H1 (cell line): Measurements from ENCODE around the gene DHRS7B. TPM values are rescaled to one million over a fixed set of nuclear protein-coding genes. Genes with fewer than 3 reads are reported as not detected.

Experiments
- CTCF ChIA-PET: fragments of 300-600 bp; sonication (Branson Sonifier 250); formaldehyde crosslinking; loops from one replicate; lab custom pipeline; 2021; ENCODE audit not compliant: partially characterized antibody; lab: Charles Lee
- POLR2A ChIA-PET: fragments of 300-600 bp; sonication (Branson Sonifier 250); formaldehyde crosslinking; loops from one replicate; lab custom pipeline; 2021; ENCODE audit warnings: inconsistent platforms; ENCODE audit not compliant: partially characterized antibody; lab: Charles Lee
- DNase-seq, 2 experiments: peaks; one replicate each; pipeline versions ENCODE4 v3.0.0 to v3.0.0-alpha.2; 2010 to 2022; ENCODE audit warnings: low spot score in 2 of 2, low read depth in 1 of 2, mixed read lengths in 1 of 2
- FAIRE-seq: peaks from 2 replicates; lab custom pipeline; 2011; peaks lifted over from hg19 to GRCh38; lab: Jason Lieb, UNC
- H2AFZ ChIP-seq: 2 replicates; pipeline ENCODE4 v1.8.1; 2012; ENCODE audit warnings: low read length, inconsistent platforms
- H2AK5ac ChIP-seq: 2 replicates; pipeline ENCODE4 v1.6.1; 2013; ENCODE audit warnings: low read depth, low read length
- H2BK120ac ChIP-seq: replicated peaks from 2 replicates; pipeline ENCODE3; 2013; ENCODE audit warnings: low read depth, low read length, inconsistent platforms
- H2BK12ac ChIP-seq: 2 replicates; pipeline ENCODE4 v1.6.1; 2013; ENCODE audit warnings: low read depth, low read length
- H2BK15ac ChIP-seq: 2 replicates; pipeline ENCODE4 v1.6.1; 2013; ENCODE audit warnings: low read length
- H2BK20ac ChIP-seq: 2 replicates; pipeline ENCODE4 v1.6.1; 2013; ENCODE audit warnings: low read length
- H2BK5ac ChIP-seq: 2 replicates; pipeline ENCODE4 v1.6.1; 2013; ENCODE audit warnings: low read depth, low read length
- H3K14ac ChIP-seq: 2 replicates; pipeline ENCODE4 v1.6.1; 2013; ENCODE audit warnings: inconsistent platforms; ENCODE audit not compliant: insufficient read length
- H3K18ac ChIP-seq: 2 replicates; pipeline ENCODE4 v1.6.1; 2013; ENCODE audit warnings: low read length; ENCODE audit errors: extremely low read depth
- H3K23ac ChIP-seq: 2 replicates; pipeline ENCODE4 v1.6.1; 2013; ENCODE audit warnings: inconsistent platforms; ENCODE audit not compliant: insufficient read length
- H3K23me2 ChIP-seq: 2 replicates; pipeline ENCODE4 v1.6.1; 2013; ENCODE audit warnings: low read depth, low read length
- H3K27ac ChIP-seq: 2 replicates; pipeline ENCODE4 v1.6.1; 2011; ENCODE audit warnings: low read depth, low read length, inconsistent platforms
- H3K27me3 ChIP-seq, 4 experiments: replicated peaks in 1 of 4; 1 replicate in 1 of 4; 2 replicates in 3 of 4; pipeline versions ENCODE4 v1.6.1 to v1.8.1; 2011 to 2013; ENCODE audit warnings: low read length in 3 of 4, mild to moderate bottlenecking in 3 of 4, inconsistent platforms in 2 of 4, mixed read lengths in 2 of 4, moderate library complexity in 1 of 4; ENCODE audit not compliant: control insufficient read depth in 3 of 4, insufficient read depth in 3 of 4; ENCODE audit errors: extremely low read depth in 1 of 4
- H3K36me3 ChIP-seq, 4 experiments: 2 replicates each; pipeline versions ENCODE4 v1.6.1 to v1.8.1; 2011 to 2013; ENCODE audit warnings: mild to moderate bottlenecking in 4 of 4, low read length in 3 of 4, moderate library complexity in 2 of 4, control low read depth in 1 of 4, inconsistent platforms in 1 of 4; ENCODE audit not compliant: insufficient read depth in 4 of 4, control insufficient read depth in 2 of 4
- H3K4ac ChIP-seq: replicated peaks from 2 replicates; pipeline ENCODE3; 2013; ENCODE audit warnings: low read length, low read depth, mixed read lengths, inconsistent platforms; ENCODE audit not compliant: insufficient read length
- H3K4me1 ChIP-seq, 4 experiments: replicated peaks in 1 of 4; 1 replicate in 1 of 4; 2 replicates in 3 of 4; pipeline versions ENCODE4 v1.6.1 to v1.8.1; 2011 to 2013; ENCODE audit warnings: low read length in 3 of 4, inconsistent platforms in 2 of 4, mixed read lengths in 1 of 4; ENCODE audit not compliant: insufficient read depth in 4 of 4, control insufficient read depth in 3 of 4
- H3K4me2 ChIP-seq, 2 experiments: 2 replicates each; pipeline versions ENCODE4 v1.6.1 to v1.8.1; 2011 to 2013; ENCODE audit warnings: low read depth in 2 of 2, low read length in 2 of 2, control low read depth in 1 of 2, inconsistent platforms in 1 of 2, mild to moderate bottlenecking in 1 of 2; ENCODE audit not compliant: insufficient read depth in 1 of 2
- H3K4me3 ChIP-seq, 4 experiments: fragments of 200-600, 300-600 bp in 1 of 4; sonication (generic), shearing (Covaris generic), sonication (Bioruptor Twin) in 1 of 4; 2 replicates each; pipeline versions ENCODE4 v1.5.1 to v1.8.1; 2011 to 2016; ENCODE audit warnings: low read length in 4 of 4, low read depth in 3 of 4, control low read depth in 2 of 4, inconsistent platforms in 2 of 4, mild to moderate bottlenecking in 2 of 4, mixed read lengths in 1 of 4, moderate library complexity in 1 of 4; ENCODE audit not compliant: insufficient read depth in 2 of 4; ENCODE audit errors: extremely low read depth in 1 of 4
- H3K56ac ChIP-seq: replicated peaks from 2 replicates; pipeline ENCODE3; 2013; ENCODE audit warnings: low read depth, mild to moderate bottlenecking, mixed read lengths, low read length, inconsistent platforms; ENCODE audit not compliant: insufficient read length
- H3K79me1 ChIP-seq: 2 replicates; pipeline ENCODE4 v1.6.1; 2013; ENCODE audit warnings: low read depth, low read length, control low read depth
- H3K79me2 ChIP-seq, 2 experiments: 2 replicates each; pipeline versions ENCODE4 v1.6.1 to v1.8.1; 2012 to 2013; ENCODE audit warnings: low read length in 2 of 2, mild to moderate bottlenecking in 2 of 2, inconsistent platforms in 1 of 2; ENCODE audit not compliant: insufficient read depth in 2 of 2, control insufficient read depth in 1 of 2
- H3K9ac ChIP-seq, 4 experiments: replicated peaks in 1 of 4; 1 replicate in 1 of 4; 2 replicates in 3 of 4; pipeline versions ENCODE4 v1.6.1 to v1.8.1; 2011 to 2013; ENCODE audit warnings: low read depth in 3 of 4, low read length in 3 of 4, control low read depth in 2 of 4, mild to moderate bottlenecking in 2 of 4, moderate library complexity in 2 of 4, inconsistent platforms in 1 of 4; ENCODE audit errors: extremely low read depth in 1 of 4
- H3K9me3 ChIP-seq, 2 experiments: 2 replicates each; pipeline versions ENCODE4 v1.6.1 to v1.8.1; 2012 to 2013; ENCODE audit warnings: mild to moderate bottlenecking in 2 of 2, moderate library complexity in 2 of 2, control low read depth in 1 of 2, inconsistent platforms in 1 of 2, low read depth in 1 of 2, low read length in 1 of 2, mixed read lengths in 1 of 2; ENCODE audit not compliant: insufficient read depth in 2 of 2
- H4K20me1 ChIP-seq, 2 experiments: replicated peaks in 1 of 2; 2 replicates each; pipeline versions ENCODE3 to v1.8.1; 2011 to 2013; ENCODE audit warnings: inconsistent platforms in 2 of 2, low read length in 2 of 2, mild to moderate bottlenecking in 1 of 2; ENCODE audit not compliant: insufficient read depth in 2 of 2, control insufficient read depth in 1 of 2
- H4K5ac ChIP-seq: 2 replicates; pipeline ENCODE4 v1.6.1; 2013; ENCODE audit warnings: low read length, low read depth, mixed read lengths, inconsistent platforms; ENCODE audit not compliant: insufficient read length
- H4K8ac ChIP-seq: 2 replicates; pipeline ENCODE4 v1.8.0; 2013; ENCODE audit warnings: mild to moderate bottlenecking, moderate library complexity, low read length, inconsistent platforms; ENCODE audit not compliant: insufficient read depth; ENCODE audit errors: extremely low read depth
- H4K91ac ChIP-seq: replicated peaks from 2 replicates; pipeline ENCODE3; 2013; ENCODE audit warnings: low read length, mixed read lengths, inconsistent platforms; ENCODE audit not compliant: insufficient read length
- ASH2L ChIP-seq: fragments of 200-600, 300-600 bp; sonication (generic); IDR thresholded peaks from one replicate; pipeline ENCODE4 v1.7.1; 2017; ENCODE audit warnings: low read length
- BRCA1 ChIP-seq: IDR thresholded peaks from 2 replicates; pipeline ENCODE4 v1.6.1; 2012; ENCODE audit warnings: low read depth, low read length, improper control_type of control experiment
- CBX8 ChIP-seq: fragments of 300-800, 300-1000 bp; sonication (generic); IDR thresholded peaks from 2 replicates; pipeline ENCODE4 v1.7.1; 2016; ENCODE audit warnings: low read depth, low read length, borderline replicate concordance
- CEBPB ChIP-seq: IDR thresholded peaks from 2 replicates; pipeline ENCODE4 v1.6.1; 2012; ENCODE audit warnings: low read depth, low read length
- CHD2 ChIP-seq: IDR thresholded peaks from 2 replicates; pipeline ENCODE4 v1.6.1; 2012; ENCODE audit warnings: low read length, improper control_type of control experiment
- EP300 ChIP-seq, 2 experiments: IDR thresholded peaks; 1 replicate in 1 of 2; 2 replicates in 1 of 2; pipeline ENCODE4 v1.6.1; 2011 to 2012; ENCODE audit warnings: low read depth in 2 of 2, low read length in 2 of 2, mild to moderate bottlenecking in 2 of 2, borderline replicate concordance in 1 of 2, inconsistent platforms in 1 of 2, moderate library complexity in 1 of 2
- KDM4A ChIP-seq: IDR thresholded peaks from one replicate; pipeline ENCODE4 v1.7.1; 2012; ENCODE audit warnings: low read depth, mild to moderate bottlenecking, moderate library complexity, low read length, inconsistent platforms; ENCODE audit not compliant: severe bottlenecking
- POLR2AphosphoS5 ChIP-seq: IDR thresholded peaks from 2 replicates; pipeline ENCODE4 v1.6.1; 2011; ENCODE audit warnings: low read depth, low read length
- TAF1 ChIP-seq: IDR thresholded peaks from 2 replicates; pipeline ENCODE4 v1.6.1; 2011; ENCODE audit warnings: mild to moderate bottlenecking, low read depth, low read length
- TAF7 ChIP-seq: optimal IDR thresholded peaks from 2 replicates; pipeline ENCODE3; 2011; ENCODE audit warnings: low read depth, mild to moderate bottlenecking, inconsistent platforms, low read length, moderate library complexity, borderline replicate concordance
- TEAD4 ChIP-seq: IDR thresholded peaks from 2 replicates; pipeline ENCODE4 v1.6.1; 2012; ENCODE audit warnings: low read depth, low read length, inconsistent platforms, mixed read lengths
- YY1 ChIP-seq: IDR thresholded peaks from 2 replicates; pipeline ENCODE4 v1.6.1; 2011; ENCODE audit warnings: low read depth, mild to moderate bottlenecking, low read length
- WGBS, 2 experiments: shearing (Covaris generic) in 1 of 2; methylation state at CpG; one replicate each; pipeline versions ENCODE4 v1.1.6 to v1.1.7; 2013 to 2015; ENCODE audit warnings: low lambda C conversion rate in 2 of 2, mixed read lengths in 2 of 2, inconsistent platforms in 1 of 2, low coverage in 1 of 2, missing lambda C conversion rate in 1 of 2; ENCODE audit not compliant: insufficient replicate concordance in 2 of 2, insufficient coverage in 1 of 2, insufficient read length in 1 of 2; ENCODE audit errors: extremely low coverage in 1 of 2, missing lambda C conversion rate in 1 of 2; 5-methylcytosine and 5-hydroxymethylcytosine counted together
- polyA plus RNA-seq, 7 experiments: library from polyadenylated mRNA; depleted of rRNA in 3 of 7; stranded (reverse) in 5 of 7; unstranded in 2 of 7; fragments of >200 nt in 5 of 7; fragments of 200-250 nt in 2 of 7; gene quantifications; 1 replicate in 5 of 7; 2 replicates in 1 of 7; 4 replicates in 1 of 7; pipeline versions ENCODE4 v1.2.1 to v1.2.3, GENCODE V29; 2011 to 2013; ENCODE audit warnings: missing spikeins in 2 of 7, mixed read lengths in 2 of 7
- total RNA-seq: library from RNA; stranded (reverse); fragmentation: NEBNext Ultra II Directional; extraction: Animal tissue kit (Norgen Biotek cat#: 25700); gene quantifications from 2 replicates; pipeline ENCODE4 v1.2.1, GENCODE V29; 2021
- TF ChIP-seq, protein P1 (sequence below): IDR thresholded peaks from 2 replicates; pipeline ENCODE4 v1.6.1; 2011; ENCODE audit warnings: low read length, improper control_type of control experiment

Gene DHRS7B
- total and polyA plus RNA-seq, 2 of the 8 experiments (the other 6 are each of a cell fraction or from before 2014, with no cell fraction given) = 11.0 to 27.9 TPM

DNA sequence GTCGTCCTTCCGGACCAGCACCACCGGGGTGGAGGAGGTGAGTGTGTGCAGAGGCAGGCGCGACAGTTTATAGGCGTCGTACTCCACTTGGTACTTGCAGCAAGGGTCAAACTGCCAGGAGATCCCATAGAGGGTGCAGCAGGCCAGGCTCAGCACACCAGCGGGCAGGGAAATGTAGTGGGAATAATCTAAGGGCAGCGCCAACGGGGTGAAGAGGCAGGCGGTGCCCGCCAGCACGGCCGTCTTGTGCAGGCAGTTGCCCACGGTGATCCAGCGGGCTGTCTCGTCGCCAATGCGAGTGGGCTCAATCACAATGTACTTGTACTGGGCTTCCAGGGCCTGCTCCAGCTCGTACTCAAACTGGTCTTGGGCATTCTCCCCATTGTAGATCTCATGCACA is 71.6 kb downstream of the DHRS7B start:
- ChIA-PET CTCF (interaction anchor here (1.5 kb wide), 1 partner anchor 81 kb away, joined by 4 read pairs; no protein-coding TSS in a partner anchor), POLR2A (interaction anchor here (0.7 to 4.0 kb wide), 3 partner anchors 13 to 23 kb away, joined by 5 to 42 read pairs (median 8); partner anchors contain the start of gene TMEM11)
- Histone ChIP-seq H2BK15ac (no peak overlapping the region), H3K4ac (peak overlapping the region; percentile 61), H4K20me1 (peaks cover 24 to 51% of the 10 kb centered on the region in 2 experiments), H2BK20ac (no peak overlapping the region), H2AFZ (no peak overlapping the region), H2BK12ac (peak overlapping the region; percentile 63; the same call in 1 of the 2 replicates), H3K4me1 (peaks cover 16 to 27% (median 21%) of the 10 kb centered on the region in 4 experiments), H2AK5ac (0 out of 2 replicates have a peak overlapping the region, but pooled peaks have one; percentile 58), H3K14ac (no peak overlapping the region), H3K56ac (no peak overlapping the region), H3K4me3 (no peak overlapping the region), H4K91ac (peak overlapping the region; percentile 49), H2BK120ac (no peak overlapping the region), H3K18ac (no peak overlapping the region; the same call in 1 of the 2 replicates), H4K5ac (no peak overlapping the region), H3K79me2 (peaks cover 3 to 50% of the 10 kb centered on the region in 2 experiments; a peak in 3 of 4 replicates), H3K9ac (no peak overlapping the region), H3K23me2 (no peaks in the 10 kb centered on the region; the same call in 1 of the 2 replicates), H3K23ac (no peak overlapping the region), H3K27ac (no peak overlapping the region), H2BK5ac (peak overlapping the region; percentile 60), H3K9me3 (no peaks in the 10 kb centered on the region), H3K79me1 (peaks cover 24% of the 10 kb centered on the region), H3K36me3 (peaks cover 6 to 20% (median 11%) of the 10 kb centered on the region in 4 experiments; a peak in 7 of 8 replicates), H3K4me2 (peak overlapping the region in 1 of 2 experiments; percentile 66; a peak in 1 of 4 replicates), H4K8ac (no peak overlapping the region), H3K27me3 (no peaks in the 10 kb centered on the region)
- 95% methylated on average over 11 of the region's 20 CpGs; no CpG with 5 or more reads in 1 of the 2 experiments for WGBS, 2 experiments
- no peak for DNase-seq
- FAIRE-seq = no peak
- TF ChIP-seq TEAD4 = no peak
- TF ChIP-seq CHD2 = no peak
- TF ChIP-seq POLR2AphosphoS5 = no peak
- no peak for TF ChIP-seq YY1
- TF ChIP-seq CBX8 = no peak
- no peak for TF ChIP-seq ASH2L
- no peak for TF ChIP-seq BRCA1
- no peak for TF ChIP-seq KDM4A
- TF ChIP-seq, protein P1, sequence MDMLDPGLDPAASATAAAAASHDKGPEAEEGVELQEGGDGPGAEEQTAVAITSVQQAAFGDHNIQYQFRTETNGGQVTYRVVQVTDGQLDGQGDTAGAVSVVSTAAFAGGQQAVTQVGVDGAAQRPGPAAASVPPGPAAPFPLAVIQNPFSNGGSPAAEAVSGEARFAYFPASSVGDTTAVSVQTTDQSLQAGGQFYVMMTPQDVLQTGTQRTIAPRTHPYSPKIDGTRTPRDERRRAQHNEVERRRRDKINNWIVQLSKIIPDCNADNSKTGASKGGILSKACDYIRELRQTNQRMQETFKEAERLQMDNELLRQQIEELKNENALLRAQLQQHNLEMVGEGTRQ = no peak
- no peak for TF ChIP-seq TAF1
- no peak for TF ChIP-seq CEBPB
- TF ChIP-seq EP300 (IDR thresholded peaks at IDR 0.05; ENCODE audit: borderline replicate concordance in 1 of 2, low read depth in 2 of 2, low read length in 2 of 2) = no peak
- TF ChIP-seq TAF7 = no peak
